K562 (cell line): ENCODE measurements around the gene GGPS1. TPM values are rescaled to one million over a fixed set of nuclear protein-coding genes. Genes with fewer than 3 reads are reported as not detected.

Experiments
- ATAC-seq: fragments of 200-7000 bp; cut with Tn5 transposase; 3 replicates; pipeline ENCODE4 v1.9.1; 2020; ENCODE audit warnings: moderate library complexity
- BruUV-seq: library from RNA; stranded (reverse); fragments of 400-500 nt; replicated peaks from 2 replicates; lab custom pipeline; 2021; lab: Mats Ljungman, UMichigan
- CTCF ChIA-PET: fragments of 300-600 bp; formaldehyde crosslinking; extraction: SDS; loops from one replicate; lab custom pipeline; 2021; ENCODE audit warnings: low intra/inter-chr PET ratio; lab: Yijun Ruan, JAX
- POLR2A ChIA-PET: fragments of 300-600, 350-650 bp; sonication (Branson Sonifier 250); formaldehyde crosslinking; extraction: SDS; loops from one replicate; lab custom pipeline; 2021; ENCODE audit warnings: antibody characterized with exemption, inconsistent platforms; lab: Yijun Ruan, JAX
- DNase-seq, 4 experiments: peaks; one replicate each; pipeline versions ENCODE4 v3.0.0 to v3.0.0-alpha.2; 2011 to 2018; ENCODE audit warnings: low spot score in 3 of 4, mixed read lengths in 3 of 4; ENCODE audit errors: extremely low read depth in 1 of 4
- FAIRE-seq: peaks from 2 replicates; lab custom pipeline; 2011; peaks lifted over from hg19 to GRCh38; lab: Jason Lieb, UNC
- H2AFZ ChIP-seq: 2 replicates; pipeline ENCODE4 v1.6.0; 2011; ENCODE audit warnings: low read depth, low read length, control low read depth, inconsistent platforms
- H3K27ac ChIP-seq: fragments of 200-600 bp; 3 replicates; pipeline ENCODE4 v1.8.0; 2011; ENCODE audit warnings: low read depth, mild to moderate bottlenecking, control low read depth, inconsistent platforms, low read length, moderate library complexity, mixed read lengths; ENCODE audit errors: extremely low read depth
- H3K27me3 ChIP-seq, 2 experiments: fragments of 300-600 bp in 1 of 2; 2 replicates in 1 of 2; 3 replicates in 1 of 2; pipeline versions ENCODE4 v1.6.0 to v1.8.0; 2011; ENCODE audit warnings: inconsistent platforms in 2 of 2, low read length in 2 of 2, mild to moderate bottlenecking in 1 of 2, mixed read lengths in 1 of 2, moderate library complexity in 1 of 2; ENCODE audit not compliant: control insufficient read depth in 2 of 2, insufficient read depth in 2 of 2
- H3K36me3 ChIP-seq: fragments of 300-600 bp; 3 replicates; pipeline ENCODE4 v1.8.0; 2011; ENCODE audit warnings: mild to moderate bottlenecking, low read length, inconsistent platforms; ENCODE audit not compliant: control insufficient read depth, insufficient read depth
- H3K4me1 ChIP-seq, 2 experiments: fragments of 200-600 bp in 1 of 2; replicated peaks in 1 of 2; 2 replicates in 1 of 2; 3 replicates in 1 of 2; pipeline versions ENCODE4 v1.5.1 to v1.8.0; 2011; ENCODE audit warnings: inconsistent platforms in 2 of 2, low read length in 2 of 2, mild to moderate bottlenecking in 1 of 2, mixed read lengths in 1 of 2, moderate library complexity in 1 of 2; ENCODE audit not compliant: control insufficient read depth in 2 of 2, insufficient read depth in 2 of 2
- H3K4me2 ChIP-seq: 2 replicates; pipeline ENCODE4 v1.6.1; 2011; ENCODE audit warnings: low read length, control low read depth, inconsistent platforms, mixed read lengths; ENCODE audit not compliant: insufficient read depth
- H3K4me3 ChIP-seq: fragments of 200-600 bp; sonication (generic), shearing (Covaris generic); 2 replicates; pipeline ENCODE4 v1.5.1; 2016; ENCODE audit warnings: control low read depth, inconsistent platforms
- H3K79me2 ChIP-seq: fragments of 200-600 bp; 3 replicates; pipeline ENCODE4 v1.8.0; 2011; ENCODE audit warnings: low read length, inconsistent platforms; ENCODE audit not compliant: control insufficient read depth, insufficient read depth
- H3K9ac ChIP-seq, 2 experiments: 2 replicates each; pipeline versions ENCODE4 v1.6.0 to v1.6.1; 2011; ENCODE audit warnings: low read depth in 2 of 2, low read length in 2 of 2, control low read depth in 1 of 2, inconsistent platforms in 1 of 2, mild to moderate bottlenecking in 1 of 2, mixed read lengths in 1 of 2; ENCODE audit not compliant: insufficient read depth in 1 of 2
- H3K9me1 ChIP-seq: one replicate; pipeline ENCODE4 v1.6.0; 2011; ENCODE audit warnings: inconsistent platforms, mild to moderate bottlenecking, low read length, moderate library complexity; ENCODE audit not compliant: control insufficient read depth, insufficient read depth
- H3K9me3 ChIP-seq: replicated peaks from 2 replicates; pipeline ENCODE4 v1.5.1; 2011; ENCODE audit warnings: low read depth, low read length, inconsistent platforms; ENCODE audit not compliant: control insufficient read depth, insufficient read depth
- H4K20me1 ChIP-seq: replicated peaks from 2 replicates; pipeline ENCODE4 v1.6.1; 2011; ENCODE audit warnings: low read length, inconsistent platforms, mixed read lengths; ENCODE audit not compliant: control insufficient read depth, insufficient read depth
- CC2D1A ChIP-seq: fragments of 450-650 bp; IDR thresholded peaks from 2 replicates; pipeline ENCODE4 v1.6.1; 2017; ENCODE audit warnings: mild to moderate bottlenecking
- ZNF436 ChIP-seq: fragments of 250-450, 450-650 bp; sonication (Bioruptor Pico); formaldehyde crosslinking; IDR thresholded peaks from 2 replicates; pipeline ENCODE4 v1.7.0; 2020; ENCODE audit warnings: mild to moderate bottlenecking
- WGBS: fragments of 100-300 bp; shearing (Covaris generic); methylation state at CpG from one replicate; pipeline ENCODE4 v1.1.6; 2016; ENCODE audit warnings: low coverage, mixed read lengths; ENCODE audit not compliant: insufficient coverage; ENCODE audit errors: missing lambda C conversion rate; 5-methylcytosine and 5-hydroxymethylcytosine counted together
- in situ Hi-C: fragments of 300-500 bp; cut with MboI; formaldehyde crosslinking; loops from 4 replicates; pipeline ENCODE4 v1.15.0; 2018; ENCODE audit warnings: inconsistent platforms, mixed read lengths
- intact Hi-C: fragments of 100-400 bp; cut with micrococcal nuclease; formaldehyde crosslinking; loops from 2 replicates; pipeline ENCODE4 v1.14.2; 2022
- polyA plus RNA-seq, 8 experiments: library from polyadenylated mRNA; depleted of rRNA in 4 of 8; stranded (reverse) in 5 of 8; unstranded in 3 of 8; fragments of >200 nt; fragmentation: Nextera tagmentation in 2 of 8; fragmentation: Illumina TruSeq in 1 of 8; extraction: Ambion mirVana in 2 of 8; extraction: Trizol in 1 of 8; gene quantifications; 2 replicates each; pipeline versions ENCODE4 v1.2.1 to v1.2.3, GENCODE V29; 2011 to 2014; ENCODE audit warnings: inconsistent platforms in 1 of 8, missing spikeins in 1 of 8
- total RNA-seq, 7 experiments: library from RNA; depleted of rRNA in 6 of 7; stranded (reverse); fragments of >200 nt in 6 of 7; fragmentation: Illumina TruSeq in 2 of 7; extraction: Trizol in 2 of 7; gene quantifications; 2 replicates each; pipeline versions ENCODE4 v1.2.1 to v1.2.3, GENCODE V29; 2011 to 2021; ENCODE audit warnings: low replicate concordance in 1 of 7
- TF ChIP-seq, protein P1 (sequence below), 2 experiments: IDR thresholded peaks; 2 replicates each; pipeline ENCODE4 v1.6.1; 2011; ENCODE audit warnings: borderline replicate concordance in 1 of 2, control low read depth in 1 of 2, low read depth in 1 of 2, low read length in 1 of 2, mild to moderate bottlenecking in 1 of 2, mixed read lengths in 1 of 2, moderate library complexity in 1 of 2; ENCODE audit not compliant: insufficient read depth in 1 of 2, insufficient read length in 1 of 2, poor library complexity in 1 of 2, severe bottlenecking in 1 of 2; ENCODE audit errors: extremely low read depth in 1 of 2

GGPS1 gene
- total and polyA plus RNA-seq, 9 of the 15 experiments (the other 6 are each of a cell fraction or from before 2014, with no cell fraction given): 18.8 to 104 (median 56.3) TPM

DNA sequence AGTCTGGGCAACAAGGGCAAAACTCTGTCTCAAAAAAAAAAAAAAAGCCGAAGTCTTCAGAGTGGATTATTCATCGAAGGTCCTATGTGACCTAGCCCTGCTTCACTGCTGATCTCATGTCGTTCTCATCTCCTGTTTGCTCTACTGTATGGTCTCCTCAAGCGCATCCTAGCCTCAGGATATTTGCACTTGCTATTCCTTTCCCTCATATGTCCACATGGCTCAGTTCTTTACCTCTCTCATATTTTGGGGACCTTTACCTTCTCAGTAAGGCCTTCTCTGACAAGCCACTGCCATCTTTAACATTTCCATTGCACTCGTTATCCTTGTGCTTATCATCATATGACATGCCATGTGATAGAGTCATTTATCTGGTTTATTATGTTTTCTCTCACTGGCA, 41.4 kb downstream of the GGPS1 start:
- TF ChIP-seq ZNF436 (CRISPR knock-in tag) (no peak), CC2D1A (no peak)
- TF ChIP-seq, protein P1, sequence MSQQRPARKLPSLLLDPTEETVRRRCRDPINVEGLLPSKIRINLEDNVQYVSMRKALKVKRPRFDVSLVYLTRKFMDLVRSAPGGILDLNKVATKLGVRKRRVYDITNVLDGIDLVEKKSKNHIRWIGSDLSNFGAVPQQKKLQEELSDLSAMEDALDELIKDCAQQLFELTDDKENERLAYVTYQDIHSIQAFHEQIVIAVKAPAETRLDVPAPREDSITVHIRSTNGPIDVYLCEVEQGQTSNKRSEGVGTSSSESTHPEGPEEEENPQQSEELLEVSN (IDR thresholded peaks at IDR 0.05; ENCODE audit: borderline replicate concordance in 1 of 2, extremely low read depth in 1 of 2, insufficient read depth in 1 of 2, insufficient read length in 1 of 2, low read depth in 1 of 2, low read length in 1 of 2, poor library complexity in 1 of 2, severe bottlenecking in 1 of 2): no peak
- Histone ChIP-seq H3K27ac (no peak overlapping the region), H3K4me2 (no peak overlapping the region), H3K9ac (no peak overlapping the region), H4K20me1 (no peaks in the 10 kb centered on the region), H3K9me3 (no peaks in the 10 kb centered on the region), H3K9me1 (no peaks in the 10 kb centered on the region), H2AFZ (no peak overlapping the region), H3K27me3 (no peaks in the 10 kb centered on the region), H3K4me1 (peaks cover 9 to 16% of the 10 kb centered on the region in 2 experiments; a peak in 4 of 5 replicates), H3K4me3 (no peak overlapping the region), H3K79me2 (peaks cover 64% of the 10 kb centered on the region), H3K36me3 (peaks cover 28% of the 10 kb centered on the region; the same call in 2 of the 3 replicates)
- CTCF ChIA-PET: no interaction called here
- 71% methylated on average over 5 of the region's 5 CpGs for WGBS
- in situ Hi-C loops (no loop called here), intact Hi-C loops (no loop called here)
- ATAC-seq (no peak), DNase-seq (no peak), FAIRE-seq (no peak)
- BruUV-seq: no TSS peak
- POLR2A ChIA-PET: no interaction called here
